ENCODE data around the gene ERN1. TPM values are rescaled to one million over a fixed set of nuclear protein-coding genes. Genes with fewer than 3 reads are reported as not detected.

The ERN1 gene
- total RNA-seq, 1 experiment from 2014 or later: 6.2 TPM

- DNase-seq (ENCODE audit: low read depth, low spot score): no peak
- in situ Hi-C loops (cut with HindIII; ENCODE audit: low pct_unique_long_range_greater_than_20kb, low sequenced_read_pairs): no loop called here
Observed at GRCh38 chr17:64060331-64060730, 69.6 kb downstream of the ERN1 start.

DNA sequence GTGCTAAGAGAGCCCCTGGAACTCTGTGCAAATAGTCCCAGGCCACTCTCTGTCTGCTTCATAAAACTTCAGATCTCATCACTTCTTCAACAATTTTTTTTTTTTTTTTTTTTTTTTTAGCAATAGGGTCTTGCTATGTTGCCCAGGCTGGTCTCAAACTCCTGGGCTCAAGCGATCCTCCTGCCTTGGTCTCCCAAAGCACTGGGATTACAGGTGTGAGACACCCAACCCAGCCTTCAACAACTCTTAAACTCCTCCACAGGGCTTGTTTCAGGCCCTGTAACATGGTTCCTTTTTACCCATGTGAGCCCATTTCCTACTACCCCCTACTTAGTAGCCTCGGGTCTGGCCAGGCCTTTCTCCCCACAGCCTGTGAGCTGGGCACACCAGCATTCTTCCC is 70.2 kb downstream of the ERN1 start:
- no peak for DNase-seq (ENCODE audit: low read depth, low spot score)
- in situ Hi-C loops (cut with HindIII; ENCODE audit: low pct_unique_long_range_greater_than_20kb, low sequenced_read_pairs): no loop called here

- DNase-seq (ENCODE audit: low read depth, low spot score): no peak
- in situ Hi-C loops (cut with HindIII; ENCODE audit: low pct_unique_long_range_greater_than_20kb, low sequenced_read_pairs): no loop called here
Observed at GRCh38 chr17:64058621-64059020, 71.3 kb downstream of the ERN1 start.

- no peak for DNase-seq (ENCODE audit: low read depth, low spot score)
- in situ Hi-C loops (cut with HindIII; ENCODE audit: low pct_unique_long_range_greater_than_20kb, low sequenced_read_pairs): no loop called here
Observed at GRCh38 chr17:64057701-64058263, 72.2 kb downstream of the ERN1 start.

- DNase-seq (ENCODE audit: low read depth, low spot score): no peak
Observed at GRCh38 chr17:64056269-64057005, 73.5 kb downstream of the ERN1 start.

GRCh38 chr17:64055183-64056142 is 74.5 kb downstream of the ERN1 start:
- DNase-seq (ENCODE audit: low read depth, low spot score): peak; percentile 14
- in situ Hi-C loops (cut with HindIII; ENCODE audit: low pct_unique_long_range_greater_than_20kb, low sequenced_read_pairs): no loop called here

More at GRCh38 chr17:64056269-64057005, 73.5 kb downstream of the ERN1 start:
- in situ Hi-C loops (cut with HindIII; ENCODE audit: low pct_unique_long_range_greater_than_20kb, low sequenced_read_pairs): no loop called here

GRCh38 chr17:64054304-64054703 is 75.6 kb downstream of the ERN1 start:
- in situ Hi-C loops (cut with HindIII; ENCODE audit: low pct_unique_long_range_greater_than_20kb, low sequenced_read_pairs): no loop called here
- DNase-seq (ENCODE audit: low read depth, low spot score): no peak

GRCh38 chr17:64053101-64053500 is 76.8 kb downstream of the ERN1 start:
- in situ Hi-C loops (cut with HindIII; ENCODE audit: low pct_unique_long_range_greater_than_20kb, low sequenced_read_pairs): no loop called here
- no peak for DNase-seq (ENCODE audit: low read depth, low spot score)

DNA sequence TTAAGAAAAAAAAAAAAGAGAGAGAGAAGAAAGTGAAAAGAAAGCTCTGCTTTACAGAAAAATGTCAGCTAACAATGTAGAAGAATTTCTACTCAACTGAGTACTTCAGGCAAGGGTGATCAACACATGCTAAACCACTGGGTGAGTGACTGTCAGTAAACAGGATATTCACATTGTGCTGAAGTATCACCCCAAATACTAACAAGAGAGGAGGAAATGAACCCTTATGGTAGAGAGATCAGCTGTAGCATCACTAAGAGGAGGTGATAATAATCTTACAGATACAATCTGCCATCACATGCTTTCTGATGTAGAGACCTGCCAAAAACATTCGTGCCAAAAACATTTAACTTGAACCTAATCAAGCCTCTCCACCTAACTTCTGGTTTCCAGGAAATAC is 78.8 kb downstream of the ERN1 start:
- in situ Hi-C loops (cut with HindIII; ENCODE audit: low pct_unique_long_range_greater_than_20kb, low sequenced_read_pairs): no loop called here

DNA sequence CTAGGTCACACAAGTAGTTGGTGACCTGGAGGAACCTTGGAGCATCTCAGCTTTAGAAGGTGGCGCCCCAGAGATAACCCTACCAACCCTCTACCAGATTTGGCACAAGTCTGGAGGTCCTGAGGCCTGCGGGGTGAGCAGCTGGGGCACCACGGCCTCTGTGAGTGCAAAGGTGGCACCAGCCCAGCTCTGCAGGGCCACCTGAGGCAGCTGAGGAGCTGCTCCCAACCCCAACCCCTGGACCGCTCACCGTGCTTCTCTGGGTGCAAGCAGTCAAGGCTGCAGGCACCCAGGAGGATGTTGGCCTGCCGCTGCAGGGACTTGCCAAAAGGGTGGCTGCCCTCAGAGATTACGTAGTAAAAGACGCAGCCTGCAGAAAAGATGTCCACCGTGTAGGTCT is 81.1 kb downstream of the ERN1 start:
- in situ Hi-C loops (cut with HindIII; ENCODE audit: low pct_unique_long_range_greater_than_20kb, low sequenced_read_pairs): no loop called here
- DNase-seq (ENCODE audit: low read depth, low spot score): no peak

More for the DNA sequence above, 78.8 kb downstream of the ERN1 start:
- DNase-seq (ENCODE audit: low read depth, low spot score): no peak

DNA sequence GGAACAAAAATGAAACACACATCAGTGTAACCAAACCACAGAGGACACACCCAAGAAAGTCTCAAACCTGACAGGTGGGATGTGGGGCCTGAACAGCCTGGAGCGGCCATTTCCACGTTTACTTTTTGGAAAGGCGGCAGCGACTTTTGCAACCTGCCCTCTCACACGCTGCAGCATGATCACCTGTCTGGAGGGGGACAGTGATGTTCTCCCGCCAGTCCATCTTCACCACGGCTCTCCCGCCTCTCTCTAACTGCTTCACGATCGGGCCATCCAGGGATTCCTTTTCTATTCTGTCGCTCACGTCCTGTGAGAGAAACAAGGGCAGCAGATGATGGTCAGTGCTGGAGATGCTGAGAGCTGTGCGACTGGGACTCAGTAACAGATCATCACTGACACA is 84.8 kb downstream of the ERN1 start:
- in situ Hi-C loops (cut with HindIII; ENCODE audit: low pct_unique_long_range_greater_than_20kb, low sequenced_read_pairs): no loop called here
- no peak for DNase-seq (ENCODE audit: low read depth, low spot score)

GRCh38 chr17:64042700-64043485 is 87.1 kb downstream of the ERN1 start:
- DNase-seq (ENCODE audit: low read depth, low spot score): no peak
- in situ Hi-C loops (cut with HindIII; ENCODE audit: low pct_unique_long_range_greater_than_20kb, low sequenced_read_pairs): no loop called here

DNA sequence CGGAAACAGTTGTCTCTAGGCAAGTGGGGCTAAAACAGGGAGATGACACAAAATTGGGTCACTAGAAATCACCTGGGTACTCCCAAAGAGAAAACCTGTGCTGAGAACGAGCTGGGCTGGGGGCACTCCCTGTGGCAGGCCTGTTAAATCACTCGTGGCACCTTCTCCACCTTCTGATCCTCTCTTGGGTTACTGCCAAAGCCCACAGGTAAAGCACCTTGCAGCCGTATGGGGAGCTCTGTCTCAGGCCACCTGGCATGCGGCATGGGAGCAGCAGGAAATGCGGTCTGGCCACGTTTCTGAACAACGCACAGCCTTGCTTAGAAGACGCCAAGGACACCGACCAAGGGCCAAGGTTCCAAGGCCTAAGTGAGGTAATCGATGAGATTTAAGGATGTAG is 88.0 kb downstream of the ERN1 start:
- DNase-seq (ENCODE audit: low read depth, low spot score): no peak
- in situ Hi-C loops (cut with HindIII; ENCODE audit: low pct_unique_long_range_greater_than_20kb, low sequenced_read_pairs): no loop called here

DNA sequence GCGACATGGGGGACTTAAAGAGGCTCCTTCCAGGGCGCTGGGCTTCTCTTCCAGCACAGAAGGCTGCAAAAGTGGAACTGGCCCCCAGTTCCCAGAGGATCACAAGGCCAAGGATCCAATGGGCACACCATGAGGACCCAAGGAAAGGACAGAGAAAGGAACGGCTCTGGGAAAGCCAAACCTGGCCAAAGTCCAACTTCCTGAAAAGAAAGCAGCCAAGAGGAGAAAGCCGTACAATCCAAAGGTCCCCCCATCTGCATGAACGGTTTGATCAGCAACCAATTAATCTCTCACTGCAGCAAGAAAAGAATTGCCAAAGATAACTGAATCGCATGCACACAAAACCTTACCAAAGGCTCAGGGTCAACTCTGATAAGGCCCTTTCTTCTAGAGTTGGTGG is 89.7 kb downstream of the ERN1 start:
- DNase-seq (ENCODE audit: low read depth, low spot score): no peak
- in situ Hi-C loops (cut with HindIII; ENCODE audit: low pct_unique_long_range_greater_than_20kb, low sequenced_read_pairs): no loop called here

DNA sequence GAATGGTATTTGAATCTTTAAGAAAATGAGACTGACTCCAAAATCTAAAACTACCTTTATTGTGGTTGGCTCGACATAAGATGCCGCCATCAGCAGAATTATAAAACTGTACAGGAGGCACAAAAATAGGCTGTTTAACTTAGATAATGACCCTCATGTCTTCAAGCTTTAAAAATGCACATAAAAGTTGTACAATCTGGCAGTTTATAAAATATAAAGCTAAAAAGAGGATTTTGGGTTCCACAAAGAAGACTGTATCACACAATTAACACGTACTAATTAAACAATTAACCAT is 90.9 kb downstream of the ERN1 start:
- DNase-seq (ENCODE audit: low read depth, low spot score): no peak
- in situ Hi-C loops (cut with HindIII; ENCODE audit: low pct_unique_long_range_greater_than_20kb, low sequenced_read_pairs): no loop called here

DNA sequence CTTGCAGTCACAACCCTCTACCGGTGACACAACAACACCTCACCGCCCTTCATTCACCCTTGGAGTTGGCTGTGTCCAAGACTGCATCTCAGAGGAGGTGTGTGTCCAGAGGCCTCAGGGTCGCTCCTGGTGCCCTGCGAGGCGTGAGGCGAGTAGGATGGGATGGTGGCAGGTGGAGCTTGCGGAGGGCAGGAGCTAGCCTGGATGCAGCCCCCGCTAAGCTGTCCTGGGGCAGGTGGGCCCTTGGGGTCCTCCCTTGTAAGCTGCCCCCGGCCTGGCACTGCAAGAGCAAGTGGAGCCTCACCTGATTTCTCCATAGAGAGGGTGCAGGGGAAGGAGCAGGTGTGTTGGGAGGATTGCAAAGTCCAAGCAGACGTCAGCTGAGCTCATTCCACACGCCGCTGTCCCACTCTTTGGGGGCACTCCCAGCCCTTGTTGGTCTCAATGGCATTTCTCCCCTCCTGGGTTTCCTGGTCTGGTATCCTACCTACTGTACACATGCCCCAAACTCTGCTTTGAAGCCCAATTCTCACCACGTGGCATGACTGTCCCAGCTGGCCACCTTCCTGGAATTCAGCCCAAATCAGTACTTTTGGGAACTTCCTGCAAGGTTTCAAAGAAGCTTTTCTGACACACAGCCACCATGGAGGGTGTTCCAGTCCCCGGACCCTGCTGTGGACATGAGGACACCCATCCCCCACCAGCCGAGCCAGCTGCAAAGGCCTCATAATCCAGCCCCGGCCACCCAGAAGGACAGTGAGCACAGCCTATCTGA is 91.4 kb downstream of the ERN1 start:
- DNase-seq (ENCODE audit: low read depth, low spot score): no peak
- in situ Hi-C loops (cut with HindIII; ENCODE audit: low pct_unique_long_range_greater_than_20kb, low sequenced_read_pairs): no loop called here

DNA sequence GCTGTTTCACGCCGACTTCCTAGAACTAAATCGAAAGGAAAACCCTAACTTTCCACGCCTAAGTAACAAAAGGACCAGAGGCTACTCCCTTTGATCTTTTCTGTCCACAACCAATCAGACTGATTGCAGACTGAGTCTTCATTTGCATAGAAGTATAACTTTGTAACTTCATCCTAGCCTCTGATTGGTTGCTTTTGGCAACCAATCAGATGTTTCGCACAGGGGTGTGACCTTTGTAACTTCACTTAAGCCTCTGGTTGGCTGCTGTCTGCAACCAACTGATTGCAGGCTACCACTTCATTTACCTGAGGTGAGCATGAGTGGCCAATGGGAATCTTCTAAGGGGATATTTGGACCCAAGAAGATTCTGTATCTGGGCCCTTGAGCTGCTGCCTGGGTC is 92.1 kb downstream of the ERN1 start:
- no peak for DNase-seq (ENCODE audit: low read depth, low spot score)
- in situ Hi-C loops (cut with HindIII; ENCODE audit: low pct_unique_long_range_greater_than_20kb, low sequenced_read_pairs): no loop called here
